K562 (cell line): ENCODE data around the gene ICAM2. TPM values are rescaled to one million over a fixed set of nuclear protein-coding genes. Genes with fewer than 3 reads are reported as not detected.

Experiments used
- ATAC-seq: fragments of 200-7000 bp; cut with Tn5 transposase; 3 replicates; pipeline ENCODE4 v1.9.1; 2020; ENCODE audit warnings: moderate library complexity
- BruUV-seq: library from RNA; stranded (reverse); fragments of 400-500 nt; replicated peaks from 2 replicates; lab custom pipeline; 2021; lab: Mats Ljungman, UMichigan
- CTCF ChIA-PET: fragments of 300-600 bp; formaldehyde crosslinking; extraction: SDS; loops from one replicate; lab custom pipeline; 2021; ENCODE audit warnings: low intra/inter-chr PET ratio; lab: Yijun Ruan, JAX
- POLR2A ChIA-PET: fragments of 300-600, 350-650 bp; sonication (Branson Sonifier 250); formaldehyde crosslinking; extraction: SDS; loops from one replicate; lab custom pipeline; 2021; ENCODE audit warnings: antibody characterized with exemption, inconsistent platforms; lab: Yijun Ruan, JAX
- DNase-seq, 4 experiments: peaks; one replicate each; pipeline versions ENCODE4 v3.0.0 to v3.0.0-alpha.2; 2011 to 2018; ENCODE audit warnings: low spot score in 3 of 4, mixed read lengths in 3 of 4; ENCODE audit errors: extremely low read depth in 1 of 4
- FAIRE-seq: peaks from 2 replicates; lab custom pipeline; 2011; peaks lifted over from hg19 to GRCh38; lab: Jason Lieb, UNC
- H2AFZ ChIP-seq: 2 replicates; pipeline ENCODE4 v1.6.0; 2011; ENCODE audit warnings: low read depth, low read length, control low read depth, inconsistent platforms
- H3K27ac ChIP-seq: fragments of 200-600 bp; 3 replicates; pipeline ENCODE4 v1.8.0; 2011; ENCODE audit warnings: low read depth, mild to moderate bottlenecking, control low read depth, inconsistent platforms, low read length, moderate library complexity, mixed read lengths; ENCODE audit errors: extremely low read depth
- H3K27me3 ChIP-seq, 2 experiments: fragments of 300-600 bp in 1 of 2; 2 replicates in 1 of 2; 3 replicates in 1 of 2; pipeline versions ENCODE4 v1.6.0 to v1.8.0; 2011; ENCODE audit warnings: inconsistent platforms in 2 of 2, low read length in 2 of 2, mild to moderate bottlenecking in 1 of 2, mixed read lengths in 1 of 2, moderate library complexity in 1 of 2; ENCODE audit not compliant: control insufficient read depth in 2 of 2, insufficient read depth in 2 of 2
- H3K36me3 ChIP-seq: fragments of 300-600 bp; 3 replicates; pipeline ENCODE4 v1.8.0; 2011; ENCODE audit warnings: mild to moderate bottlenecking, low read length, inconsistent platforms; ENCODE audit not compliant: control insufficient read depth, insufficient read depth
- H3K4me1 ChIP-seq, 2 experiments: fragments of 200-600 bp in 1 of 2; replicated peaks in 1 of 2; 2 replicates in 1 of 2; 3 replicates in 1 of 2; pipeline versions ENCODE4 v1.5.1 to v1.8.0; 2011; ENCODE audit warnings: inconsistent platforms in 2 of 2, low read length in 2 of 2, mild to moderate bottlenecking in 1 of 2, mixed read lengths in 1 of 2, moderate library complexity in 1 of 2; ENCODE audit not compliant: control insufficient read depth in 2 of 2, insufficient read depth in 2 of 2
- H3K4me2 ChIP-seq: 2 replicates; pipeline ENCODE4 v1.6.1; 2011; ENCODE audit warnings: low read length, control low read depth, inconsistent platforms, mixed read lengths; ENCODE audit not compliant: insufficient read depth
- H3K4me3 ChIP-seq: fragments of 200-600 bp; sonication (generic), shearing (Covaris generic); 2 replicates; pipeline ENCODE4 v1.5.1; 2016; ENCODE audit warnings: control low read depth, inconsistent platforms
- H3K79me2 ChIP-seq: fragments of 200-600 bp; 3 replicates; pipeline ENCODE4 v1.8.0; 2011; ENCODE audit warnings: low read length, inconsistent platforms; ENCODE audit not compliant: control insufficient read depth, insufficient read depth
- H3K9ac ChIP-seq, 2 experiments: 2 replicates each; pipeline versions ENCODE4 v1.6.0 to v1.6.1; 2011; ENCODE audit warnings: low read depth in 2 of 2, low read length in 2 of 2, control low read depth in 1 of 2, inconsistent platforms in 1 of 2, mild to moderate bottlenecking in 1 of 2, mixed read lengths in 1 of 2; ENCODE audit not compliant: insufficient read depth in 1 of 2
- H3K9me1 ChIP-seq: one replicate; pipeline ENCODE4 v1.6.0; 2011; ENCODE audit warnings: inconsistent platforms, mild to moderate bottlenecking, low read length, moderate library complexity; ENCODE audit not compliant: control insufficient read depth, insufficient read depth
- H3K9me3 ChIP-seq: replicated peaks from 2 replicates; pipeline ENCODE4 v1.5.1; 2011; ENCODE audit warnings: low read depth, low read length, inconsistent platforms; ENCODE audit not compliant: control insufficient read depth, insufficient read depth
- H4K20me1 ChIP-seq: replicated peaks from 2 replicates; pipeline ENCODE4 v1.6.1; 2011; ENCODE audit warnings: low read length, inconsistent platforms, mixed read lengths; ENCODE audit not compliant: control insufficient read depth, insufficient read depth
- NR1H2 ChIP-seq: sonication (generic); formaldehyde crosslinking; IDR thresholded peaks from 2 replicates; pipeline ENCODE4 v1.4.0; 2020; ENCODE audit warnings: mild to moderate bottlenecking, missing genetic modification reagents
- PHF8 ChIP-seq: fragments of 200-600 bp; sonication (generic); IDR thresholded peaks from 2 replicates; pipeline ENCODE4 v1.6.1; 2012; ENCODE audit warnings: mixed run types, mild to moderate bottlenecking, inconsistent platforms, low read length, moderate library complexity, borderline replicate concordance
- SAFB ChIP-seq: fragments of 200-400 bp; formaldehyde crosslinking; IDR thresholded peaks from 2 replicates; pipeline ENCODE4 v1.6.1; 2017; ENCODE audit warnings: low read depth, low read length, borderline replicate concordance
- XRCC5 ChIP-seq: fragments of 200-400 bp; formaldehyde crosslinking; IDR thresholded peaks from 2 replicates; pipeline ENCODE4 v1.6.1; 2017; ENCODE audit warnings: low read depth, mild to moderate bottlenecking, low read length
- ZBTB49 ChIP-seq: sonication (generic); formaldehyde crosslinking; IDR thresholded peaks from 2 replicates; pipeline ENCODE4 v1.8.0; 2022; ENCODE audit warnings: missing genetic modification reagents, mild to moderate bottlenecking, borderline replicate concordance
- ZNF395 ChIP-seq: fragments of 200-800 bp; sonication (Bioruptor generic); IDR thresholded peaks from 2 replicates; pipeline ENCODE4 v1.6.1; 2017; ENCODE audit warnings: missing genetic modification characterization, missing compliant biosample characterization
- WGBS: fragments of 100-300 bp; shearing (Covaris generic); methylation state at CpG from one replicate; pipeline ENCODE4 v1.1.6; 2016; ENCODE audit warnings: low coverage, mixed read lengths; ENCODE audit not compliant: insufficient coverage; ENCODE audit errors: missing lambda C conversion rate; 5-methylcytosine and 5-hydroxymethylcytosine counted together
- in situ Hi-C: fragments of 300-500 bp; cut with MboI; formaldehyde crosslinking; loops from 4 replicates; pipeline ENCODE4 v1.15.0; 2018; ENCODE audit warnings: inconsistent platforms, mixed read lengths
- intact Hi-C: fragments of 100-400 bp; cut with micrococcal nuclease; formaldehyde crosslinking; loops from 2 replicates; pipeline ENCODE4 v1.14.2; 2022
- polyA plus RNA-seq, 8 experiments: library from polyadenylated mRNA; depleted of rRNA in 4 of 8; stranded (reverse) in 5 of 8; unstranded in 3 of 8; fragments of >200 nt; fragmentation: Nextera tagmentation in 2 of 8; fragmentation: Illumina TruSeq in 1 of 8; extraction: Ambion mirVana in 2 of 8; extraction: Trizol in 1 of 8; gene quantifications; 2 replicates each; pipeline versions ENCODE4 v1.2.1 to v1.2.3, GENCODE V29; 2011 to 2014; ENCODE audit warnings: inconsistent platforms in 1 of 8, missing spikeins in 1 of 8
- total RNA-seq, 7 experiments: library from RNA; depleted of rRNA in 6 of 7; stranded (reverse); fragments of >200 nt in 6 of 7; fragmentation: Illumina TruSeq in 2 of 7; extraction: Trizol in 2 of 7; gene quantifications; 2 replicates each; pipeline versions ENCODE4 v1.2.1 to v1.2.3, GENCODE V29; 2011 to 2021; ENCODE audit warnings: low replicate concordance in 1 of 7

Gene ICAM2
- total and polyA plus RNA-seq, 9 of the 15 experiments (the other 6 are each of a cell fraction or from before 2014, with no cell fraction given) = 37.9 to 89.4 (median 60.6) TPM

GRCh38 chr17:64038331-64039105, 18.1 kb upstream of the ICAM2 start:
- peaks cover 8% of the 10 kb centered on the region; the same call in 1 of the 3 replicates for H3K36me3 ChIP-seq
- no peak overlapping the region; a peak in 1 of 4 replicates for H3K9ac ChIP-seq
- H2AFZ ChIP-seq = no peak overlapping the region
- no peaks in the 10 kb centered on the region for H3K9me3 ChIP-seq
- WGBS = 80% methylated on average over 16 of the region's 16 CpGs
- POLR2A ChIA-PET = interaction anchor here (0.7 to 1.0 kb wide), 4 partner anchors 9 to 108 kb away, joined by 3 read pairs; no protein-coding TSS in a partner anchor
- in situ Hi-C loops (loop anchor here (10.0 kb wide), 1 partner anchor 96 kb away; the partner anchor contains the start of gene ERN1), intact Hi-C loops (no loop called here)
- no peak overlapping the region for H3K4me2 ChIP-seq
- no peaks in the 10 kb centered on the region for H4K20me1 ChIP-seq
- ATAC-seq (no peak), DNase-seq (no peak), FAIRE-seq (no peak)
- no TSS peak for BruUV-seq
- no peak overlapping the region for H3K4me3 ChIP-seq
- CTCF ChIA-PET = no interaction called here
- no peak overlapping the region for H3K27ac ChIP-seq
- no peaks in the 10 kb centered on the region for H3K9me1 ChIP-seq
- H3K27me3 ChIP-seq = no peaks in the 10 kb centered on the region
- no peak for TF ChIP-seq SAFB
- no peak for TF ChIP-seq NR1H2 (CRISPR knock-in tag)
- TF ChIP-seq XRCC5 = no peak
- no peak for TF ChIP-seq PHF8
- no peak for TF ChIP-seq ZNF395 (CRISPR knock-in tag)
- TF ChIP-seq ZBTB49 (CRISPR knock-in tag) = no peak
- H3K4me1 ChIP-seq = peaks cover 0 to 4% of the 10 kb centered on the region in 2 experiments; a peak in 3 of 5 replicates
- no peaks in the 10 kb centered on the region for H3K79me2 ChIP-seq
